PC-3 (cell line): ENCODE results near the gene DDOST. TPM values are rescaled to one million over a fixed set of nuclear protein-coding genes. Genes with fewer than 3 reads are reported as not detected.

Experiments
- ATAC-seq: fragments of 200-7000 bp; cut with Tn5 transposase; 2 replicates; pipeline ENCODE4 v1.9.1; 2020; ENCODE audit warnings: mild to moderate bottlenecking, moderate library complexity
- BruUV-seq: library from RNA; stranded (reverse); fragments of 400-500 nt; replicated peaks from 2 replicates; lab custom pipeline; 2021; lab: Mats Ljungman, UMichigan
- CTCF ChIA-PET: fragments of 300-600 bp; sonication (Branson Sonifier 250); formaldehyde crosslinking; loops from one replicate; lab custom pipeline; 2022; ENCODE audit warnings: antibody characterized with exemption; lab: Charles Lee
- POLR2A ChIA-PET: fragments of 300-600 bp; sonication (Branson Sonifier 250); formaldehyde crosslinking; loops from one replicate; lab custom pipeline; 2022; ENCODE audit warnings: antibody characterized with exemption; ENCODE audit not compliant: unreplicated experiment; lab: Charles Lee
- DNase-seq: peaks from one replicate; pipeline ENCODE4 v3.0.0-alpha.2; 2015
- H2AFZ ChIP-seq: fragments of 300-600 bp; sonication (generic); 2 replicates; pipeline ENCODE4 v1.6.0; 2016; ENCODE audit warnings: antibody characterized with exemption, low read length
- H3F3A ChIP-seq: fragments of 300-600 bp; sonication (generic); one replicate; pipeline ENCODE4 v1.6.0; 2017; ENCODE audit warnings: antibody characterized with exemption, low read length, control low read depth, mild to moderate bottlenecking; ENCODE audit not compliant: unreplicated experiment
- H3K27ac ChIP-seq: fragments of 300-600 bp; sonication (generic); 2 replicates; pipeline ENCODE4 v1.5.1; 2016; ENCODE audit warnings: mild to moderate bottlenecking, low read length
- H3K27me3 ChIP-seq: fragments of 300-600 bp; sonication (generic); 2 replicates; pipeline ENCODE4 v1.6.1; 2016; ENCODE audit warnings: low read length, mixed read lengths
- H3K36me3 ChIP-seq: fragments of 300-600 bp; sonication (generic); 2 replicates; pipeline ENCODE4 v1.6.1; 2016; ENCODE audit warnings: low read depth, mixed run types, low read length, mixed read lengths
- H3K4me1 ChIP-seq: fragments of 300-600 bp; sonication (generic); 2 replicates; pipeline ENCODE4 v1.5.1; 2016; ENCODE audit warnings: low read length; ENCODE audit not compliant: insufficient read depth
- H3K4me2 ChIP-seq: fragments of 300-600 bp; sonication (generic); 2 replicates; pipeline ENCODE4 v1.6.0; 2016; ENCODE audit warnings: low read length
- H3K4me3 ChIP-seq: fragments of 300-600 bp; sonication (generic); 2 replicates; pipeline ENCODE4 v1.5.1; 2016; ENCODE audit warnings: mild to moderate bottlenecking, low read length, mixed read lengths
- H3K79me2 ChIP-seq: fragments of 300-600 bp; sonication (generic); 2 replicates; pipeline ENCODE4 v1.6.1; 2017; ENCODE audit warnings: low read length, mixed read lengths
- H3K9ac ChIP-seq: fragments of 300-600 bp; sonication (generic); 2 replicates; pipeline ENCODE4 v1.6.0; 2016; ENCODE audit warnings: mild to moderate bottlenecking, low read length
- H3K9me2 ChIP-seq: fragments of 300-600 bp; sonication (generic); replicated peaks from 2 replicates; pipeline ENCODE4 v1.6.1; 2016; ENCODE audit warnings: mixed run types, low read length, mixed read lengths
- H3K9me3 ChIP-seq: fragments of 300-600 bp; sonication (generic); 2 replicates; pipeline ENCODE4 v1.6.1; 2016; ENCODE audit warnings: low read length, mixed read lengths
- H4K20me1 ChIP-seq: fragments of 300-600 bp; sonication (generic); 2 replicates; pipeline ENCODE4 v1.6.1; 2016; ENCODE audit warnings: low read length, mixed read lengths
- EZH2 ChIP-seq: fragments of 300-600 bp; sonication (generic); IDR thresholded peaks from one replicate; pipeline ENCODE4 v1.6.1; 2017; ENCODE audit warnings: antibody characterized with exemption, mild to moderate bottlenecking, low read length; ENCODE audit not compliant: unreplicated experiment
- EZH2phosphoT487 ChIP-seq: fragments of 300-600 bp; sonication (generic); IDR thresholded peaks from 2 replicates; pipeline ENCODE4 v1.6.1; 2018; ENCODE audit warnings: mild to moderate bottlenecking, antibody characterized with exemption, low read length, borderline replicate concordance
- intact Hi-C: fragments of 100-400 bp; cut with micrococcal nuclease; formaldehyde crosslinking; loops from 2 replicates; pipeline ENCODE4 v1.9.0; 2023
- total RNA-seq: library from RNA; depleted of rRNA; stranded (reverse); fragments of >200 nt; gene quantifications from 2 replicates; pipeline ENCODE4 v1.2.3, GENCODE V29; 2014; rRNA removed
- TF ChIP-seq, protein P1 (sequence below): fragments of 300-600 bp; sonication (generic); conservative IDR thresholded peaks from 2 replicates; pipeline ENCODE4 v1.5.1; 2017; ENCODE audit warnings: antibody characterized with exemption, low read depth, mild to moderate bottlenecking, low read length

Gene DDOST
- total RNA-seq, 1 experiment from 2014 or later, result 357 TPM

DNA sequence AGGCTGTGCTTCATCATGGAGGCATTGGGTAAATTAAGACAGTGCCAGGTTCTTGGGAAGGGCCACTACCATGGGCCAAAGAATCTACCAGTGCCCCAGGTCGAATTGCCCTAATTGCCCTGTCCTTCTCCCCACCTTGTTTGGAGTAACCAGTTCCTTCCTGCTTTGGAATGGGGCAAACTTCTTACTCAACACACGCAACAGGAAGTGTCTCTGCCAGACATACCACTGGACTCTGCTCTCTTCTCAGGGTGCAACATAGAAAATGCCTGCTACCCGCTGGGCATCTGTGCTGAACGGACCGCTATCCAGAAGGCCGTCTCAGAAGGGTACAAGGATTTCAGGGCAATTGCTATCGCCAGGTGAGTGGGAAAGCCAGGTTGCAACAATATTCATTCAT lies 56.5 kb downstream of the DDOST start:
- intact Hi-C loops, result no loop called here
- H3K79me2 ChIP-seq, result no peaks in the 10 kb centered on the region
- no peak for ATAC-seq
- H3K9ac ChIP-seq, result peak overlapping the region; percentile 51; the same call in 1 of the 2 replicates
- peaks cover 21% of the 10 kb centered on the region for H3F3A ChIP-seq
- H3K27me3 ChIP-seq, result no peaks in the 10 kb centered on the region
- peaks cover 5% of the 10 kb centered on the region; the same call in 1 of the 2 replicates for H3K36me3 ChIP-seq
- H3K27ac ChIP-seq, result peak overlapping the region; percentile 97
- H4K20me1 ChIP-seq, result no peaks in the 10 kb centered on the region
- no peak overlapping the region for H2AFZ ChIP-seq
- H3K4me3 ChIP-seq, result no peak overlapping the region
- TF ChIP-seq EZH2, result no peak
- H3K9me2 ChIP-seq, result no peaks in the 10 kb centered on the region
- TSS peak; percentile 14 for BruUV-seq
- H3K9me3 ChIP-seq, result no peaks in the 10 kb centered on the region
- peak; percentile 55 for DNase-seq
- ChIA-PET CTCF (no interaction called here), POLR2A (no interaction called here)
- peak overlapping the region; percentile 64 for H3K4me2 ChIP-seq
- H3K4me1 ChIP-seq, result peaks cover 54% of the 10 kb centered on the region

DNA sequence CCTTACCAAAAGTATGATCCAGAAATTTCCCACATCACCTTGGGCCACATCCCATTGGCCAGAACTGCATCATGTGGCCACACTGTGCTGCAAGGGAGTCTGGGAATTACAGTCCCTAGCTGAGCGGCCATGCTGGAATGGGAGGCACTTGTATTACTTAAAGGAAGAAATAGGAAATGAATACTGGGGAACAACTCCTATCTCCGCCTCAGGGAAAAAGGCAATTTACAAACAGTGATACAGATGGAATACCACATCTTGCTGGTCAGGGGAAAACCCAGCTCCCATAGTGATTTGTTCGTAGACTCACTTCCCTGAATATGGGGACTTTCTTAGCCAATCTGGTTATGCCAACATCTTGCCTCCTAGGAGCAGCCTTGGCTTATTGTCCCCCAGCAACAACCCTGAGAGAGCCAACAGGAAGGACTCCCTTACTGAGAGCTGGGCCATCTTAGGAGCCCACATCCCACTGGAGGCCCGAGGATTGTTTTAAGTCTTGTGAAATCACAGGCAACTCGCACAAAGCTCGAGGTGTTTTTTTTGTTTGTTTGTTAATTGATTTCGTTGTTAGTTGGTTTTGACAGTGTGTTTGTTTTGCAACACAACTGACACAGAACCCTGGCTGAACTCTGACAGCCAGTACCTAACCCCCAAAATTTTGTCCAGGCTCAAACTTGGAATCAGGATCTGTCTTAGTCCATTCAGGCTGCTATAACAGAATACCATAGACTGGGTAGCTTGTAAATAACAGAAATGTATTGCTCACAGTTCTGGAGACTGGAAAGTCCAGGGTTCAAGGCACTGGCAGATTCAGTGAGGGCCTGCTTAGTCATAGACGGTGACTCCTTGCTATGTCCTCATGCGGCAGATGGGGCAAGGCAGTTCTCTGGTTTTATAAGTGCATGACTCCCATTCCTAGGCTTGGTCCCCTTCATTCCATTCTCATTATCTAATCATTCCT lies 57.4 kb downstream of the DDOST start:
- Histone ChIP-seq H3K9me2 (no peaks in the 10 kb centered on the region), H3F3A (peaks cover 21% of the 10 kb centered on the region), H3K36me3 (peaks cover 5% of the 10 kb centered on the region; the same call in 1 of the 2 replicates), H3K9me3 (no peaks in the 10 kb centered on the region), H4K20me1 (no peaks in the 10 kb centered on the region), H2AFZ (no peak overlapping the region), H3K79me2 (peaks cover 3% of the 10 kb centered on the region; the same call in 1 of the 2 replicates), H3K9ac (peak overlapping the region; percentile 51), H3K4me1 (peaks cover 56% of the 10 kb centered on the region), H3K27ac (peak overlapping the region; percentile 97), H3K4me3 (no peak overlapping the region), H3K4me2 (peak overlapping the region; percentile 64), H3K27me3 (no peaks in the 10 kb centered on the region)
- TSS peak; percentile 83 for BruUV-seq
- ChIA-PET POLR2A (no interaction called here), CTCF (interaction anchor here (0.8 kb wide), 1 partner anchor 30 kb away, joined by 4 read pairs; no protein-coding TSS in a partner anchor)
- ATAC-seq (peak; percentile 64), DNase-seq (peak; percentile 95)
- TF ChIP-seq EZH2 (no peak), EZH2phosphoT487 (no peak)
- TF ChIP-seq, protein P1, sequence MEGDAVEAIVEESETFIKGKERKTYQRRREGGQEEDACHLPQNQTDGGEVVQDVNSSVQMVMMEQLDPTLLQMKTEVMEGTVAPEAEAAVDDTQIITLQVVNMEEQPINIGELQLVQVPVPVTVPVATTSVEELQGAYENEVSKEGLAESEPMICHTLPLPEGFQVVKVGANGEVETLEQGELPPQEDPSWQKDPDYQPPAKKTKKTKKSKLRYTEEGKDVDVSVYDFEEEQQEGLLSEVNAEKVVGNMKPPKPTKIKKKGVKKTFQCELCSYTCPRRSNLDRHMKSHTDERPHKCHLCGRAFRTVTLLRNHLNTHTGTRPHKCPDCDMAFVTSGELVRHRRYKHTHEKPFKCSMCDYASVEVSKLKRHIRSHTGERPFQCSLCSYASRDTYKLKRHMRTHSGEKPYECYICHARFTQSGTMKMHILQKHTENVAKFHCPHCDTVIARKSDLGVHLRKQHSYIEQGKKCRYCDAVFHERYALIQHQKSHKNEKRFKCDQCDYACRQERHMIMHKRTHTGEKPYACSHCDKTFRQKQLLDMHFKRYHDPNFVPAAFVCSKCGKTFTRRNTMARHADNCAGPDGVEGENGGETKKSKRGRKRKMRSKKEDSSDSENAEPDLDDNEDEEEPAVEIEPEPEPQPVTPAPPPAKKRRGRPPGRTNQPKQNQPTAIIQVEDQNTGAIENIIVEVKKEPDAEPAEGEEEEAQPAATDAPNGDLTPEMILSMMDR, result no peak
- intact Hi-C loops, result no loop called here

DNA sequence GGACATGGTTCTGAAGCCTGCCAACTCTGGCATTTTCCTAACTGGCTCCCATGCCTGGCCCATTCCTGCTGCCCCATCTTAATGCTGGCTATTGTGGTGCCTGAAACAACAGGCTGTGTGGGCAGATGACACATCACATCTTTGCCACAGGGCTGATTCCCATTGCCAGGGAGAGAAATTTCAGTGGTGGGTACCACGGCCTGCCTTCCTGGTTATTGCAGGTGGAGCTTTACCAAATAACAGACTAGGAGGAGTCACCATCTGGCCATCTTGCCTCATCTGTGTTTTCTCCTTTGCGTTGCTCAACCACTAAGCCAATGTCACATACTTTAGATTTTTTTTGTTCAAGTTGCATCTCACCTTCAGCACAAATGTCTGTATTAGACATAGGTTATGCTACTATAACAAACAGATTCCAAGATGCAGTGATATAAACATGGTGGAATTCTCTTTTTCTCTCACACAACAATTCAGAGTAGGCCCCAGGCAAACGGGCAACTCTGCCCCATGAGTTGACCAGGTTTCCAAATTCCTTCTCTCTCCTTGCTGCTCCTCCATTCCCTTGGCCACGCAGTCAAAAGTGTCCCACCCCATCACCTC lies 58.2 kb downstream of the DDOST start:
- POLR2A ChIA-PET, result no interaction called here
- H3K9me2 ChIP-seq, result no peaks in the 10 kb centered on the region
- H3K4me1 ChIP-seq, result peaks cover 56% of the 10 kb centered on the region
- peak overlapping the region; percentile 64 for H3K4me2 ChIP-seq
- H2AFZ ChIP-seq, result no peak overlapping the region
- peaks cover 6% of the 10 kb centered on the region; the same call in 1 of the 2 replicates for H3K79me2 ChIP-seq
- peaks cover 21% of the 10 kb centered on the region for H3F3A ChIP-seq
- BruUV-seq, result no TSS peak
- CTCF ChIA-PET, result no interaction called here
- ATAC-seq (no peak), DNase-seq (peak; percentile 79)
- H4K20me1 ChIP-seq, result no peaks in the 10 kb centered on the region
- H3K36me3 ChIP-seq, result peaks cover 5% of the 10 kb centered on the region; the same call in 1 of the 2 replicates
- H3K27me3 ChIP-seq, result no peaks in the 10 kb centered on the region
- no peaks in the 10 kb centered on the region for H3K9me3 ChIP-seq
- H3K4me3 ChIP-seq, result no peak overlapping the region
- intact Hi-C loops, result no loop called here
- peak overlapping the region; percentile 50; the same call in 1 of the 2 replicates for H3K9ac ChIP-seq
- TF ChIP-seq, protein P1, result no peak
- no peak for TF ChIP-seq EZH2phosphoT487
- TF ChIP-seq EZH2, result no peak
- peak overlapping the region; percentile 97 for H3K27ac ChIP-seq

Other genes starting within 250 kb of the DDOST start
- gene CAMK2N1, start 175.2 kb downstream of the DDOST start, total RNA-seq, result 51.2 and 56.9 TPM in 2 replicates
- 28.9 and 29.5 TPM in 2 replicates for gene MUL1, start 153.2 kb downstream of the DDOST start, total RNA-seq
- 0.11 TPM in 1 of 2 replicates, not detected in the other for gene FAM43B, start 108.8 kb downstream of the DDOST start, total RNA-seq
- 30.3 and 36.3 TPM in 2 replicates for gene CDA, start 72.3 kb downstream of the DDOST start, total RNA-seq
- 129 and 160 TPM in 2 replicates for gene PINK1, start 27.9 kb downstream of the DDOST start, total RNA-seq
- gene KIF17, start 56.6 kb upstream of the DDOST start, total RNA-seq, result 0.33 and 2.8 TPM in 2 replicates
- gene SH2D5, start 71.3 kb upstream of the DDOST start, total RNA-seq, result 7.1 and 11.2 TPM in 2 replicates
- gene HP1BP3, start 125.9 kb upstream of the DDOST start, total RNA-seq, result 243 and 321 TPM in 2 replicates